Panc1 (cell line): ENCODE data around the gene SPEM2.

Experiments
- POLR2AphosphoS5 ChIP-seq: IDR thresholded peaks from 2 replicates; pipeline ENCODE4 v1.6.1; 2012; ENCODE audit warnings: mild to moderate bottlenecking, low read depth, low read length, moderate library complexity
- SIN3A ChIP-seq: IDR thresholded peaks from 2 replicates; pipeline ENCODE4 v1.6.1; 2012; ENCODE audit warnings: low read depth, mild to moderate bottlenecking, low read length, moderate library complexity, borderline replicate concordance; ENCODE audit not compliant: insufficient read depth
- TCF7L2 ChIP-seq: IDR thresholded peaks from 2 replicates; pipeline ENCODE4 v1.6.1; 2011; ENCODE audit warnings: mild to moderate bottlenecking, low read depth, low read length, inconsistent platforms
- TF ChIP-seq, protein P1 (sequence below): fragments of 450-650 bp; IDR thresholded peaks from 2 replicates; pipeline ENCODE4 v1.5.1; 2017; ENCODE audit warnings: mild to moderate bottlenecking
- TF ChIP-seq, protein P2 (sequence below), 2 experiments: IDR thresholded peaks; 2 replicates each; pipeline ENCODE4 v1.6.1; 2011 to 2012; ENCODE audit warnings: low read depth in 2 of 2, control low read depth in 1 of 2, low read length in 1 of 2, mild to moderate bottlenecking in 1 of 2, moderate library complexity in 1 of 2; ENCODE audit not compliant: insufficient read depth in 1 of 2

DNA sequence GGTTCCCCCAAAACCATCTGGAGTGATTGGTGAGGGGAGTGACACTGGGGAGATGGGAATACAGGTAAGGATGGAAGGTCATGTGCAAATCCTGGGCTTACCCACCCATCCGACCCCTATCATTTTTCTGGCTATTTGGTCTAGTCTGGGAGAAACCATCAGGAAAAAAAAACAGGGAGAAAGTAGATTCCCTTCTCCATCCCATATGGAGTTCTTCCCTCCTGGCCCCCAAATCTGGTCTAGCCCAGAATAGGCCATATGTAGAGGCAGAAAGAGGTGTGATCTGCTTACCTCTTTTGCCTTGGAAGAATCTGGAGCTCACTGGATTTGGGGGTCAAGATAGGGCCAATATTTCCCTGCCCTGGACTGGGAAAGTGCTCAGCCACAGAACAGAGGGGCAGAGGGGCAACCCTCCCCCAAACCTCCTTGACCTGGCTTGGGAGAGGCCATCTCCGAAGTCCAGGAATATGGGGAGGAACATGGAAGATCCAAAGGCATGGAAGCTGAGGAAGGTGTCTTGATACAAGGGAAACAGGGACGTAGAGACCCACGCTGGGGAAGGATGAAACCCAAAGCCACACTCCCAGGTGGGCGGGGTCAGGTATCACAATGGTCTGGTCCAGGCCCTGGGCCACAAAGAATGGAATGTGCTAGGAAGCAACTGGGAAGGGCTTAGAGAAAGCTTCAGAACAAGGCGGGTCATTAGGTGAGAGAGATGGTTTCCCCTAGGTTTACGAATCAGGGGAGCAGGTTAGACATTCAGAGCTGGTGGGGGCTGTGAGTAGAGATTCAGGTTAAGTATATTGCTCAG lies 35.6 kb downstream of the SPEM2 start:
- TF ChIP-seq POLR2AphosphoS5 (no peak), TCF7L2 (no peak), SIN3A (no peak)
- TF ChIP-seq, protein P1, sequence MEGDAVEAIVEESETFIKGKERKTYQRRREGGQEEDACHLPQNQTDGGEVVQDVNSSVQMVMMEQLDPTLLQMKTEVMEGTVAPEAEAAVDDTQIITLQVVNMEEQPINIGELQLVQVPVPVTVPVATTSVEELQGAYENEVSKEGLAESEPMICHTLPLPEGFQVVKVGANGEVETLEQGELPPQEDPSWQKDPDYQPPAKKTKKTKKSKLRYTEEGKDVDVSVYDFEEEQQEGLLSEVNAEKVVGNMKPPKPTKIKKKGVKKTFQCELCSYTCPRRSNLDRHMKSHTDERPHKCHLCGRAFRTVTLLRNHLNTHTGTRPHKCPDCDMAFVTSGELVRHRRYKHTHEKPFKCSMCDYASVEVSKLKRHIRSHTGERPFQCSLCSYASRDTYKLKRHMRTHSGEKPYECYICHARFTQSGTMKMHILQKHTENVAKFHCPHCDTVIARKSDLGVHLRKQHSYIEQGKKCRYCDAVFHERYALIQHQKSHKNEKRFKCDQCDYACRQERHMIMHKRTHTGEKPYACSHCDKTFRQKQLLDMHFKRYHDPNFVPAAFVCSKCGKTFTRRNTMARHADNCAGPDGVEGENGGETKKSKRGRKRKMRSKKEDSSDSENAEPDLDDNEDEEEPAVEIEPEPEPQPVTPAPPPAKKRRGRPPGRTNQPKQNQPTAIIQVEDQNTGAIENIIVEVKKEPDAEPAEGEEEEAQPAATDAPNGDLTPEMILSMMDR, result no peak
- TF ChIP-seq, protein P2, sequence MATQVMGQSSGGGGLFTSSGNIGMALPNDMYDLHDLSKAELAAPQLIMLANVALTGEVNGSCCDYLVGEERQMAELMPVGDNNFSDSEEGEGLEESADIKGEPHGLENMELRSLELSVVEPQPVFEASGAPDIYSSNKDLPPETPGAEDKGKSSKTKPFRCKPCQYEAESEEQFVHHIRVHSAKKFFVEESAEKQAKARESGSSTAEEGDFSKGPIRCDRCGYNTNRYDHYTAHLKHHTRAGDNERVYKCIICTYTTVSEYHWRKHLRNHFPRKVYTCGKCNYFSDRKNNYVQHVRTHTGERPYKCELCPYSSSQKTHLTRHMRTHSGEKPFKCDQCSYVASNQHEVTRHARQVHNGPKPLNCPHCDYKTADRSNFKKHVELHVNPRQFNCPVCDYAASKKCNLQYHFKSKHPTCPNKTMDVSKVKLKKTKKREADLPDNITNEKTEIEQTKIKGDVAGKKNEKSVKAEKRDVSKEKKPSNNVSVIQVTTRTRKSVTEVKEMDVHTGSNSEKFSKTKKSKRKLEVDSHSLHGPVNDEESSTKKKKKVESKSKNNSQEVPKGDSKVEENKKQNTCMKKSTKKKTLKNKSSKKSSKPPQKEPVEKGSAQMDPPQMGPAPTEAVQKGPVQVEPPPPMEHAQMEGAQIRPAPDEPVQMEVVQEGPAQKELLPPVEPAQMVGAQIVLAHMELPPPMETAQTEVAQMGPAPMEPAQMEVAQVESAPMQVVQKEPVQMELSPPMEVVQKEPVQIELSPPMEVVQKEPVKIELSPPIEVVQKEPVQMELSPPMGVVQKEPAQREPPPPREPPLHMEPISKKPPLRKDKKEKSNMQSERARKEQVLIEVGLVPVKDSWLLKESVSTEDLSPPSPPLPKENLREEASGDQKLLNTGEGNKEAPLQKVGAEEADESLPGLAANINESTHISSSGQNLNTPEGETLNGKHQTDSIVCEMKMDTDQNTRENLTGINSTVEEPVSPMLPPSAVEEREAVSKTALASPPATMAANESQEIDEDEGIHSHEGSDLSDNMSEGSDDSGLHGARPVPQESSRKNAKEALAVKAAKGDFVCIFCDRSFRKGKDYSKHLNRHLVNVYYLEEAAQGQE (IDR thresholded peaks at IDR 0.05; ENCODE audit: insufficient read depth in 1 of 2, low read depth in 2 of 2, low read length in 1 of 2), result no peak
